Endothelial cell of umbilical vein (primary cell): Measurements from ENCODE around the gene PRKCG. TPM values are rescaled to one million over a fixed set of nuclear protein-coding genes. Genes with fewer than 3 reads are reported as not detected.
A peak's percentile ranks its signal among the peaks of the same experiment; 100 is the strongest.

Source experiments
- BruUV-seq: library from RNA; stranded (reverse); fragments of 400-500 nt; replicated peaks from 2 replicates; lab custom pipeline; 2021; lab: Mats Ljungman, UMichigan
- CTCF ChIA-PET: fragments of 300-600, 350-600 bp; sonication (Branson Sonifier 250); formaldehyde crosslinking; loops from one replicate; lab custom pipeline; 2021; ENCODE audit warnings: antibody characterized with exemption, inconsistent platforms; lab: Charles Lee
- POLR2A ChIA-PET: fragments of 300-600, 350-600 bp; sonication (Branson Sonifier 250); formaldehyde crosslinking; loops from one replicate; lab custom pipeline; 2021; ENCODE audit warnings: antibody characterized with exemption, inconsistent platforms; lab: Charles Lee
- DNase-seq: peaks from one replicate; pipeline ENCODE4 v3.0.0-alpha.2; 2011; ENCODE audit warnings: low read depth, low spot score
- FAIRE-seq: peaks from 2 replicates; lab custom pipeline; 2011; peaks lifted over from hg19 to GRCh38; lab: Jason Lieb, UNC
- H2AFZ ChIP-seq: 2 replicates; pipeline ENCODE4 v1.6.0; 2012; ENCODE audit warnings: low read depth, low read length, control low read depth, inconsistent platforms
- H3K27ac ChIP-seq: 2 replicates; pipeline ENCODE4 v1.5.1; 2011; ENCODE audit warnings: low read depth, mild to moderate bottlenecking, control low read depth, low read length, moderate library complexity; ENCODE audit not compliant: insufficient read depth
- H3K27me3 ChIP-seq, 2 experiments: 2 replicates each; pipeline versions ENCODE4 v1.6.0 to v1.6.1; 2011; ENCODE audit warnings: low read length in 2 of 2, mixed read lengths in 1 of 2; ENCODE audit not compliant: control insufficient read depth in 2 of 2, insufficient read depth in 2 of 2
- H3K36me3 ChIP-seq, 2 experiments: 2 replicates in 1 of 2; 3 replicates in 1 of 2; pipeline ENCODE4 v1.5.1; 2011; ENCODE audit warnings: low read length in 2 of 2, mild to moderate bottlenecking in 1 of 2, moderate library complexity in 1 of 2; ENCODE audit not compliant: control insufficient read depth in 2 of 2, insufficient read depth in 2 of 2; ENCODE audit errors: extremely low read depth in 1 of 2
- H3K4me1 ChIP-seq: 3 replicates; pipeline ENCODE4 v1.5.1; 2011; ENCODE audit warnings: mild to moderate bottlenecking, low read length; ENCODE audit not compliant: control insufficient read depth, insufficient read depth; ENCODE audit errors: extremely low read depth
- H3K4me2 ChIP-seq: 2 replicates; pipeline ENCODE4 v1.6.1; 2011; ENCODE audit warnings: low read length, control low read depth, mixed read lengths; ENCODE audit not compliant: insufficient read depth
- H3K4me3 ChIP-seq, 3 experiments: fragments of 200-600 bp in 1 of 3; sonication (generic), shearing (Covaris generic) in 1 of 3; replicated peaks in 1 of 3; 2 replicates each; pipeline ENCODE4 v1.5.1; 2011 to 2016; ENCODE audit warnings: control low read depth in 3 of 3, low read length in 3 of 3, mild to moderate bottlenecking in 2 of 3, inconsistent platforms in 1 of 3, low read depth in 1 of 3, moderate library complexity in 1 of 3; ENCODE audit not compliant: insufficient read depth in 1 of 3
- H3K79me2 ChIP-seq: 2 replicates; pipeline ENCODE4 v1.6.0; 2012; ENCODE audit warnings: low read length, inconsistent platforms; ENCODE audit not compliant: control insufficient read depth, insufficient read depth
- H3K9ac ChIP-seq: replicated peaks from 2 replicates; pipeline ENCODE3; 2011; ENCODE audit warnings: low read length, control low read depth; ENCODE audit not compliant: insufficient read depth; ENCODE audit errors: extremely low read depth
- H3K9me1 ChIP-seq: replicated peaks from 3 replicates; pipeline ENCODE4 v1.6.0; 2011; ENCODE audit warnings: mild to moderate bottlenecking, low read length; ENCODE audit not compliant: control insufficient read depth, insufficient read depth; ENCODE audit errors: extremely low read depth
- H3K9me3 ChIP-seq: replicated peaks from 2 replicates; pipeline ENCODE4 v1.5.1; 2012; ENCODE audit warnings: low read length, inconsistent platforms; ENCODE audit not compliant: control insufficient read depth, insufficient read depth
- H4K20me1 ChIP-seq: replicated peaks from 2 replicates; pipeline ENCODE3; 2011; ENCODE audit warnings: mild to moderate bottlenecking, low read length; ENCODE audit not compliant: control insufficient read depth, insufficient read depth; ENCODE audit errors: extremely low read depth
- CTCF ChIP-seq, 2 donors: IDR thresholded peaks; 1 replicate in 1 of 2; 2 replicates in 1 of 2; pipeline ENCODE4 v1.5.1; 2011; ENCODE audit warnings: low read length in 2 of 2, mild to moderate bottlenecking in 2 of 2, moderate library complexity in 2 of 2, control low read depth in 1 of 2, inconsistent platforms in 1 of 2, low read depth in 1 of 2; ENCODE audit not compliant: insufficient read depth in 1 of 2; ENCODE audit errors: extremely low read depth in 1 of 2
- EZH2 ChIP-seq: IDR thresholded peaks from 2 replicates; pipeline ENCODE4 v1.6.1; 2012; ENCODE audit warnings: borderline replicate concordance, low read depth, mild to moderate bottlenecking, moderate library complexity, low read length, inconsistent platforms; ENCODE audit not compliant: severe bottlenecking
- FOS ChIP-seq: IDR thresholded peaks from 2 replicates; pipeline ENCODE4 v1.6.1; 2011; ENCODE audit warnings: mild to moderate bottlenecking, low read length, moderate library complexity, borderline replicate concordance; ENCODE audit not compliant: insufficient read depth
- GATA2 ChIP-seq: IDR thresholded peaks from 2 replicates; pipeline ENCODE4 v1.7.0; 2011; ENCODE audit warnings: low read depth, mild to moderate bottlenecking, moderate library complexity, mixed read lengths, low read length; ENCODE audit not compliant: insufficient read length, insufficient read depth
- JUN ChIP-seq: IDR thresholded peaks from 2 replicates; pipeline ENCODE4 v1.6.1; 2011; ENCODE audit warnings: borderline replicate concordance, low read depth; ENCODE audit not compliant: insufficient read length, insufficient read depth
- MAX ChIP-seq: IDR thresholded peaks from 2 replicates; pipeline ENCODE4 v1.6.1; 2011; ENCODE audit not compliant: insufficient read depth, insufficient read length
- MYC ChIP-seq: IDR thresholded peaks from one replicate; pipeline ENCODE4 v1.6.1; 2011; ENCODE audit warnings: mild to moderate bottlenecking, low read depth, low read length
- POLR2A ChIP-seq: IDR thresholded peaks from 2 replicates; pipeline ENCODE4 v1.6.1; 2012; ENCODE audit warnings: low read depth, mild to moderate bottlenecking, control low read depth, low read length
- POLR2AphosphoS5 ChIP-seq: IDR thresholded peaks from 2 replicates; pipeline ENCODE4 v1.6.1; 2012; ENCODE audit warnings: low read depth, mild to moderate bottlenecking, control low read depth, low read length, moderate library complexity; ENCODE audit not compliant: insufficient read depth
- dilution Hi-C: fragments of 300-500 bp; cut with MboI; formaldehyde crosslinking; loops from one replicate; pipeline ENCODE4 v1.15.0; 2019; ENCODE audit warnings: low sequenced_read_pairs; ENCODE audit not compliant: extremely low pct_ligation_motif_present
- intact Hi-C: fragments of 100-400 bp; cut with micrococcal nuclease; formaldehyde crosslinking; loops from one replicate; pipeline ENCODE4 v1.10.0; 2022
- polyA plus RNA-seq, 4 experiments: library from polyadenylated mRNA; depleted of rRNA in 3 of 4; stranded (reverse) in 3 of 4; unstranded in 1 of 4; fragments of >200 nt; gene quantifications; 2 replicates each; pipeline versions ENCODE4 v1.2.1 to v1.2.3, GENCODE V29; 2011 to 2012; ENCODE audit warnings: missing spikeins in 1 of 4
- total RNA-seq: library from RNA; stranded (reverse); gene quantifications from 2 replicates; pipeline ENCODE4 v1.2.3, GENCODE V29; 2021

The PRKCG gene
- total and polyA plus RNA-seq, 2 donors (not counting 3 experiments of a cell fraction or from before 2014, with no cell fraction given), result 0.07 TPM; not detected in 1

- TF ChIP-seq FOS (no peak), POLR2A (peak; percentile 37)
- peak overlapping the region; percentile 52 to 88 (median 82) for H3K4me3 ChIP-seq
- intact Hi-C loops (loop anchor here (5.0 kb wide), 1 partner anchor 594 kb away; the partner anchor contains the start of gene LENG9), dilution Hi-C loops (no loop called here)
- H3K4me2 ChIP-seq, result peak overlapping the region; percentile 66
- peak; percentile 40 for DNase-seq
- FAIRE-seq, result no peak
- H3K79me2 ChIP-seq, result peaks cover 27% of the 10 kb centered on the region
- H3K36me3 ChIP-seq, result peaks cover 0 to 2% of the 10 kb centered on the region in 2 experiments
- peak overlapping the region; percentile 96 for H3K9ac ChIP-seq
- BruUV-seq, result TSS peak; percentile 71
- H3K27ac ChIP-seq, result peak overlapping the region; percentile 86
- no peaks in the 10 kb centered on the region for H3K9me3 ChIP-seq
- CTCF ChIA-PET, result interaction anchor here (0.6 to 3.6 kb wide), 12 partner anchors 9 to 162 kb away, joined by 3 to 29 read pairs (median 4); partner anchors contain the start of gene PRKCG
- no peaks in the 10 kb centered on the region for H4K20me1 ChIP-seq
- H2AFZ ChIP-seq, result no peak overlapping the region
- no peaks in the 10 kb centered on the region for H3K9me1 ChIP-seq
- POLR2A ChIA-PET, result interaction anchor here (0.9 to 1.6 kb wide), 6 partner anchors 10 to 333 kb away, joined by 3 to 7 read pairs (median 4); partner anchors contain the start of genes CNOT3 and RPS9
- no peaks in the 10 kb centered on the region for H3K27me3 ChIP-seq
- peaks cover 15% of the 10 kb centered on the region for H3K4me1 ChIP-seq
Measured at GRCh38 chr19:53868091-53868891, 13.7 kb upstream of the PRKCG start.

GRCh38 chr19:53868892-53869804, 12.8 kb upstream of the PRKCG start:
- peak overlapping the region; percentile 52 to 88 (median 57) for H3K4me3 ChIP-seq
- H4K20me1 ChIP-seq, result no peaks in the 10 kb centered on the region
- peak; percentile 86 for DNase-seq
- peak overlapping the region; percentile 86 for H3K27ac ChIP-seq
- POLR2A ChIA-PET, result interaction anchor here (0.9 kb wide), 1 partner anchor 112 kb away, joined by 3 read pairs; no protein-coding TSS in a partner anchor
- H3K4me2 ChIP-seq, result peak overlapping the region; percentile 45
- H3K36me3 ChIP-seq, result peaks cover 0 to 11% of the 10 kb centered on the region in 2 experiments
- intact Hi-C loops, result loop anchor here (5.0 kb wide), 1 partner anchor 593 kb away; the partner anchor contains the start of gene LENG9
- peaks cover 15% of the 10 kb centered on the region for H3K4me1 ChIP-seq
- peak overlapping the region; percentile 96 for H3K9ac ChIP-seq
- BruUV-seq, result no TSS peak
- TF ChIP-seq JUN (no peak), MYC (no peak), MAX (no peak), FOS (no peak), POLR2AphosphoS5 (peak; percentile 87), CTCF (IDR thresholded peaks at IDR 0.05; ENCODE audit: extremely low read depth in 1 of 2, insufficient read depth in 1 of 2, low read depth in 1 of 2, low read length in 2 of 2) (peak in 1 of 2 donors; percentile 55), EZH2 (no peak), GATA2 (no peak), POLR2A (peak; percentile 13)
- H3K79me2 ChIP-seq, result peaks cover 29% of the 10 kb centered on the region
- peak overlapping the region; percentile 12 for H2AFZ ChIP-seq
- peak; percentile 93 for FAIRE-seq
- dilution Hi-C loops, result no loop called here
- no peaks in the 10 kb centered on the region for H3K9me1 ChIP-seq
- H3K27me3 ChIP-seq, result no peaks in the 10 kb centered on the region
- CTCF ChIA-PET, result interaction anchor here (0.6 to 3.6 kb wide), 8 partner anchors 8 to 161 kb away, joined by 3 to 29 read pairs (median 3); partner anchors contain the start of gene PRKCG
- no peaks in the 10 kb centered on the region for H3K9me3 ChIP-seq
